Measurements from ENCODE around the gene PDLIM7.

PDLIM7 gene

DNA sequence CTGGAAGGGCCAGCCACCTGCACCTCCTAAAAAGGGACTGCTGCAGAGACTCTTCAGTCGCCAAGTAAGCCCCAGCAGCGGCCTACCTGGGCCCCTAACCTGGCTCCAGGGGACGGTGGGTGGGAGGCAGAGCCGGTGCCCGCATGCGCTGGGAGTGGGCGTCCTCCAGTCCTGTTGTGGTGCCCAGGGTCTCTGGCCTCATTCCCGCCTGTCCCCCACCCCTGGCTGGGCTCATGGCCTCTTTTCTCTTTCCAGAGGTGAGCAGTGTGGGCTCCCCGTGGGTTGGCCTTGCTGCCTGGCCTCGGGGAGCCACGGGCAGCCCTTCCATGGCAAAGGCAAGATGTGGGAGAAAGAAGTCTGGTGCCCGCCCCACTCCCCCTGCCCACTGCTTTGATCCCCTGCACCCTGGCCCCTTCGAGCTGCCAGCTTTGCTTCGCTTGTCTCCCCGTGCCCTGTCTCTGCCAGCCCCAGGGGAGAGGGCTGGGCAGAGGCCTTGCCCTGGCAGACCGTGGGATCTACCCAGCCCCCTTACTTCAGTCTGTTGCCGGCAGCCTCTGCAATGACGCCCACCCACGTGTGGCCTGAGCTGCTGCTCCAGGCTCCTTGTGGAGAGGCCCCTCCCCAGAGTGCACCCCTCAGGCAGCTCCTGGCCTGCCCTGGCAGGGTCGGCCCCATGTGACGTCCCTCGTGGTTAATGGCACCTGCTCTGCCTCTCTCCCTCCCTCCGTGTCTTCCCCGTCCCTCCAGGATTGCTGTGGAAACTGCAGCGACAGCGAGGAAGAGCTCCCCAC, 56.2 kb downstream of the PDLIM7 start:
- no peak for DNase-seq

DNA sequence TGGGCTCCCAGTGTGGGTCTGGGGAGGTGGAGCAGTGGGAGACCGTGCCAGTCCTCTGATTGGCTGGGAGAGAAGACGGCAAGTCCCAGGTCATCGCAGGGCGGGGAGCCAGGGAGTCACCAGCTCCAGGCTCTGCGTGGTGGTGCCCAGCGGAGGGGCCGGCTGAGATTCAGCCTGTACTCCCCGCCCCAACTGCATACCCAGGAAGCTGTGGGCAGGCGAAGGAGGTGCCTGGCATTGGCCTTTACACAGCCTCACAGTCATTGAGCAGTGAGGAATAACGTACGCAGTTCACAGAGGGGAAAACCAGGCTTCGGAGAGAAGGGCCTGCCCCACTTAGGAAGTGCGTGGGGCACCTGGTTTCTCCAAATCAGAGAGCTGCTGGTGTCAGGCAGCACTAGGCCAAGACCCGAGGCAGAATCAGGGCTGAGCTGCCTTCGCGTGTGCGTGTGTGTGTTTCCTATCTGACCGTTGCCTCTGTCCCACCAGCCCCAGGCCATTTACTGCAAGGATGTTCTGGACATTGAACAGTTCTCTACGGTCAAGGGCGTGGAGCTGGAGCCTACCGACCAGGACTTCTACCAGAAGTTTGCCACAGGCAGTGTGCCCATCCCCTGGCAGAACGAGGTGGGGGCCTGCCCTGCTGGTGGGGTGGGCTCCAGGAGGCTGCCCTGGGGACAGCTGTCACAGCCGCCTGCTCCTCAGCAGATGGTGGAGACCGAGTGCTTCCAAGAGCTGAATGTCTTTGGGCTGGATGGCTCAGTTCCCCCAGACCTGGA, 57.0 kb downstream of the PDLIM7 start:
- peak; percentile 44 for DNase-seq

DNA sequence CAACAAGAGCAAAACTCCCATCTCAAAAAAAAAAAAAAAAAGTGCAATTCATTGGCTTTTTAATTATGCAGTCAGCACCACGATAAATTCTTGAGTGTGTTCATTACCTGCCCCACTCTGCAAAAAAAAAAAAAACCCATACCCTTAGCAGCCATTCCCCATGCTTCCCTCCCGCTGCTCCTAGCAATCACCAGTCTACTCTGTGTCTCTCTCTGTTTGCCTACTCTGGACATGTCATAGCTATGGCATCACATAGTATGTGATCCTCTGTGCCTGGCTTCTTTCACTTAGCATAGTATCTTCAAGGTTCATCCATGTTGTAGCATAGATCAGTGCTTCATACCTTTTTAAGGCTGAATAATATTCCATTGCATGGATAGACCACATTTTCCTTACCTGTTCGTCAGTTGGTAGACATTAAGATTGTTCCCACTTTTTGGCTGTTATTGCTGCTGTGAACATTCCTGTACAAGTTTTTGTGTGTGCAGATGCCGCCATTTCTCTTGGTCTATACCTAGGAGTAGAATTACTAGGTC, 57.8 kb downstream of the PDLIM7 start:
- DNase-seq: no peak

DNA sequence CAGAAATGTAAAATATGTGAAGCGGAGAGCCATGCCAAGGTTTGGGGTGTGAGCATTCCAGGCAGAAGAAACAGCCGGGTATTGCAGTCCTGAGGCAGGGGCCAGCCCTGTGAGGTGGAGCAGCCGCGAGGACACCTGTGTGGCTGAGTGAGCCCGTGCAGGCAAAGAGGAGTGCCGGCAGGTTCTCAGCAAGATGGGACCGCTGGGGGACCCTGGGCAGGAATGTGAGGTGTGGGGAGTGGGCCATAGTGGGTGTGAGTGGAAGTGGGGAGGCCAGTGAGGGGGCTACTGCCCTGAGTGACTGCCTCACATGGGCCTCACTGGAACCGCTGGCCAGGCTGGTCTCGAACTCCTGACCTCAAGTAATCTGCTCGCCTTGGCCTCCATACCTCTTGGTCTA, 58.9 kb downstream of the PDLIM7 start:
- DNase-seq: no peak

DNA sequence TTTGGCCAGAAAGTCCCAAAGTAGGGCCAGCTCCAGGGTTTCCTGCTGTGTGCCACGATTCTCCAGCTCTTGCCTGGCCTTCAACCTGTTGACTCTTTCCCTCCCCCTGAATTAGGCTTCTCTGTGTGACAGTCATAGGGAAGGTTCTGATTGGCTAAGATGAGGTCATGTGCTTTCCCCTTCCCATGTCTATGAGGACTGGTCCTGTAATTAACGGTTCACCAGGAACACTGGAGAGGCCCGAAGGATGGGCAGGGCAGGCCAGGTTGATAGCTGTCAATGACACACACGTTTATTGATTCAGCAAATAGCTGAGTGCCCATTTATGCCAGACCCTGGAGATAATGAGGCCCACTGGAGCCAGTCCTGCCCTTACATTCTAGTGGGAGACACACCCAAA, 59.8 kb downstream of the PDLIM7 start:
- no peak for DNase-seq

DNA sequence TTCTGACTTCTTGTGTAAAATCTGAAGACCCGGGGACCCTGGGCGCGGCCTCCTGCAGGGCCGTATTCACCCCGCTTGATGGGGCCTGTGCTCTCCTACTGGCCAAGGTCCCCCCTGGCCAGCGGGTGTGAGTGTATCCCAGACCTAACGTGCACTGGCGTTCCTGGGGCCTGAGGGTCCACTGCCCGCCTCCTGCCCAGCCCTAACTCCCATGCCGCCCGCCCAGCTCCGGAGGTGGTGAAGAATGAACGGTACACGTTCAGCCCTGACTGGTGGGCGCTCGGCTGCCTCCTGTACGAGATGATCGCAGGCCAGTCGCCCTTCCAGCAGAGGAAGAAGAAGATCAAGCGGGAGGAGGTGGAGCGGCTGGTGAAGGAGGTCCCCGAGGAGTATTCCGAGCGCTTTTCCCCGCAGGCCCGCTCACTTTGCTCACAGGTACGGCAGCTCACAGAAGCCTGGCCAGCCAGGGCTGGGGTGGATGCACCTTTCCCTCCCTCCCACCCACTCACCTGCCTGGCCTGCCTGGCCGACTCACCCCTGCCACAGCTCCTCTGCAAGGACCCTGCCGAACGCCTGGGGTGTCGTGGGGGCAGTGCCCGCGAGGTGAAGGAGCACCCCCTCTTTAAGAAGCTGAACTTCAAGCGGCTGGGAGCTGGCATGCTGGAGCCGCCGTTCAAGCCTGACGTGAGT, 61.4 kb downstream of the PDLIM7 start:
- DNase-seq: no peak

DNA sequence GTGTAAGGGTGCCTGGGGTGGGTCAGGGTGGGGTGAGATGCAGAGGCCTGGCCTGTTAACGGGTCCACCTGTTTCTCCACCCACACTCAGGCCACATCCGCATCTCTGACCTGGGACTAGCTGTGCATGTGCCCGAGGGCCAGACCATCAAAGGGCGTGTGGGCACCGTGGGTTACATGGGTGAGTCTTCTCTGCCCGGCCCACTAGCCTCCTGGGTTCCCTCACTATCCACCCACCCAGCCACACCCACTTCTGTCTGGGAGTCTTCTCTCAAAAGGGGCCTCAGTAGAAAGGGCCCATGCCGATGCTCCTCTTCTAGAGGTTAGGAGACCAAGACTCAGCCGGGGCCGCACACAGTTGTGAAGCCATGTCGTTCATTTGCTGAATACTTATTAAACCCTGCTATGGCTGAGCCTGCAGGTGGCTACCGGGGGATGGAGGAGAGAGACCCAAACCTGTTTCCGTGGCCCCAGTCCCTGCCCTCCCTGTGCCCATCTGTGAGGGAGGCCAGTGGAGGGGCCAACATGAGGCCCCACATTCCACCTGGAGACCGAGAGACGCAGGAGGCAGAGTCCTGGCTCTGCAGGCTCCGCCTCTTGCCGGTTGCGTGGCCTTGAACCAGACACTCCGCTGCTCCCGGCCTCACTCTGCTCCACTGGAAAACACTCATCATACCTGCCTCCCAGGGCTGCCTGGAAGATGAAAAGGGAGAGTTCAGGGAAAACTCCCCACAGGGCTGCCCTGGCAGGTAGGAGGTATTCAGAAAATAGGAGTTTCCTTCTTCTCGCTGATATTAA, 62.3 kb downstream of the PDLIM7 start:
- no peak for DNase-seq

DNA sequence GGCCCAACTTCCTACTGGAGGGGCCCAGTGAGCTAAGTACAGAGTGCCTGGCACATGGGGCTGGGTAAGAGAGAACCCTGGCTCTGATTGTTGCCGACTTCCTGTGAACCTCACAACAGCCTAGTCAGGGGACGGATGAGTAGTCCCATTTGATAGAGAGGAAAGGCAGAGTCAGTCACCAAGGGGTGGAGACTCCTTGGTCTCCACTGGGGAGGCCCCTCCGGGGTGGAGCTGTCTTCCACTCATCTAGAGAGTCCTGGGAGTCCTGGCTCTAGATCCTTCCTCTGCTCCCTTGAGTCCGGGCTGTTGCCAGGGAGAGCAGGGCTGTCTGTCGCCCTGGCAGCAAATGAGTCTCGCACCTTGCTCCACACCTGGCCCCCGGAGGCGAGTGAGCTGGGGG, 63.0 kb downstream of the PDLIM7 start:
- DNase-seq: peak; percentile 83

DNA sequence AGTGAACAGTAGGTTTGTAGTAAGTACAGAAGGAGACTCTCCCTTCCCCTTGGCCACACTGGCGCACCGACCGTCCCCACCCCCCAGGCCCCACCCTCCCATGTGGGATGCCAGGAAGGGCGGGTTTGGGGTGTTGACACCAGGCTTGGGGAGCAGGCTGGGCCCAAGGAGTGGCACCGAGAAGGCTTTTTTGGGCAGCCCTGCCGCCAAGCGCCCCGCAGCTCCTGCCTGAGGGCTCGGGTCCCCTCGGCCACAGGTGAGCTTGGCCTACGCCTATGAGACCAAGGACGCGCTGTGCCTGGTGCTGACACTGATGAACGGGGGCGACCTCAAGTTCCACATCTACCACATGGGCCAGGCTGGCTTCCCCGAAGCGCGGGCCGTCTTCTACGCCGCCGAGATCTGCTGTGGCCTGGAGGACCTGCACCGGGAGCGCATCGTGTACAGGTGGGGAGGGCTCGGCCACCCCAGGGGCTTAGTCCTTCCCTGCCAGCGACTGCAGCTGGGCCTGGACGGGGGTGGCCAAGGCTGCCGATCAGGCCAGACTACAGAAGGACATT, 63.7 kb downstream of the PDLIM7 start:
- DNase-seq: no peak

Measured in activated CD4-positive, alpha-beta T cell treated with anti-CD3 and anti-CD28 coated beads, Interleukin-10, Interleukin-2, amounts not matched to agents 100 ng/mL and 50 ng/mL, durations not matched to agents 16 hours and 8 hours (primary cell).